IMR-90 (cell line): ENCODE results near the gene RAB43. TPM values are rescaled to one million over a fixed set of nuclear protein-coding genes. Genes with fewer than 3 reads are reported as not detected.

Source experiments
- ATAC-seq: fragments of 200-7000 bp; cut with Tn5 transposase; 2 replicates; pipeline ENCODE4 v1.9.1; 2020; ENCODE audit warnings: low read depth, mild to moderate bottlenecking, moderate library complexity
- BruUV-seq: library from RNA; stranded (reverse); fragments of 400-500 nt; replicated peaks from 2 replicates; lab custom pipeline; 2021; lab: Mats Ljungman, UMichigan
- CTCF ChIA-PET: fragments of 300-600 bp; formaldehyde crosslinking; extraction: SDS; loops from one replicate; lab custom pipeline; 2021; ENCODE audit warnings: antibody characterized with exemption; lab: Yijun Ruan, JAX
- POLR2A ChIA-PET: fragments of 300-600 bp; sonication (Branson Sonifier 250); formaldehyde crosslinking; loops from one replicate; lab custom pipeline; 2022; ENCODE audit warnings: antibody characterized with exemption; ENCODE audit not compliant: unreplicated experiment; lab: Charles Lee
- DNase-seq: peaks from one replicate; pipeline ENCODE4 v3.0.0; 2013
- H2AFZ ChIP-seq: replicated peaks from 2 replicates; pipeline ENCODE3; 2013; ENCODE audit warnings: low read length, mild to moderate bottlenecking; ENCODE audit not compliant: poor library complexity
- H2AK5ac ChIP-seq: 2 replicates; pipeline ENCODE4 v1.6.1; 2013; ENCODE audit warnings: low read depth, low read length, inconsistent platforms
- H2AK9ac ChIP-seq: replicated peaks from 2 replicates; pipeline ENCODE3; 2013; ENCODE audit warnings: mild to moderate bottlenecking, low read depth, low read length, moderate library complexity; ENCODE audit not compliant: poor library complexity
- H2BK120ac ChIP-seq: 2 replicates; pipeline ENCODE4 v1.6.1; 2013; ENCODE audit warnings: low read depth, low read length, inconsistent platforms
- H2BK15ac ChIP-seq: 3 replicates; pipeline ENCODE4 v1.6.1; 2013; ENCODE audit warnings: low read depth, low read length, inconsistent platforms
- H2BK20ac ChIP-seq: 2 replicates; pipeline ENCODE4 v1.6.1; 2013; ENCODE audit warnings: low read depth, mild to moderate bottlenecking, inconsistent platforms, low read length, moderate library complexity
- H2BK5ac ChIP-seq: 2 replicates; pipeline ENCODE4 v1.6.1; 2013; ENCODE audit warnings: mild to moderate bottlenecking, low read depth, low read length, inconsistent platforms; ENCODE audit not compliant: poor library complexity, severe bottlenecking
- H3K14ac ChIP-seq: replicated peaks from 2 replicates; pipeline ENCODE4 v1.6.1; 2013; ENCODE audit warnings: low read depth, low read length, inconsistent platforms
- H3K18ac ChIP-seq: 2 replicates; pipeline ENCODE4 v1.6.1; 2013; ENCODE audit warnings: low read depth, low read length, control low read depth
- H3K23ac ChIP-seq: 2 replicates; pipeline ENCODE4 v1.6.1; 2013; ENCODE audit warnings: low read depth, low read length, inconsistent platforms
- H3K27ac ChIP-seq: 2 replicates; pipeline ENCODE4 v1.5.1; 2013; ENCODE audit warnings: mild to moderate bottlenecking, control low read depth, low read length; ENCODE audit not compliant: insufficient read depth
- H3K27me3 ChIP-seq: 2 replicates; pipeline ENCODE4 v1.6.1; 2013; ENCODE audit warnings: low read length; ENCODE audit not compliant: control insufficient read depth, insufficient read depth
- H3K36me3 ChIP-seq: 2 replicates; pipeline ENCODE4 v1.6.1; 2013; ENCODE audit warnings: low read length, mixed read lengths; ENCODE audit not compliant: control insufficient read depth, insufficient read depth
- H3K4ac ChIP-seq: 2 replicates; pipeline ENCODE4 v1.6.1; 2013; ENCODE audit warnings: low read depth, low read length, inconsistent platforms
- H3K4me1 ChIP-seq: 2 replicates; pipeline ENCODE4 v1.6.1; 2013; ENCODE audit warnings: low read length, mixed read lengths; ENCODE audit not compliant: control insufficient read depth, insufficient read depth
- H3K4me2 ChIP-seq: 2 replicates; pipeline ENCODE4 v1.6.1; 2013; ENCODE audit warnings: low read depth, mild to moderate bottlenecking, control low read depth, low read length, moderate library complexity
- H3K4me3 ChIP-seq: 2 replicates; pipeline ENCODE4 v1.5.1; 2013; ENCODE audit warnings: low read depth, mild to moderate bottlenecking, control low read depth, low read length, moderate library complexity; ENCODE audit not compliant: insufficient read depth
- H3K56ac ChIP-seq: 2 replicates; pipeline ENCODE4 v1.6.1; 2013; ENCODE audit warnings: low read length, inconsistent platforms; ENCODE audit not compliant: insufficient read depth; ENCODE audit errors: extremely low read depth
- H3K79me1 ChIP-seq, 2 experiments: 2 replicates each; pipeline ENCODE4 v1.6.1; 2013; ENCODE audit warnings: low read length in 2 of 2, inconsistent platforms in 1 of 2, low read depth in 1 of 2
- H3K9ac ChIP-seq: 2 replicates; pipeline ENCODE4 v1.6.1; 2013; ENCODE audit warnings: low read depth, low read length, control low read depth
- H3K9me1 ChIP-seq: 2 replicates; pipeline ENCODE4 v1.6.1; 2013; ENCODE audit warnings: low read length, inconsistent platforms; ENCODE audit not compliant: insufficient read depth
- H3K9me3 ChIP-seq: 2 replicates; pipeline ENCODE4 v1.6.1; 2013; ENCODE audit warnings: low read length; ENCODE audit not compliant: control insufficient read depth, insufficient read depth
- H4K20me1 ChIP-seq: 2 replicates; pipeline ENCODE4 v1.6.1; 2013; ENCODE audit warnings: low read length, inconsistent platforms; ENCODE audit not compliant: insufficient read depth
- H4K5ac ChIP-seq: 2 replicates; pipeline ENCODE4 v1.6.1; 2013; ENCODE audit warnings: mild to moderate bottlenecking, low read depth, low read length, control low read depth
- H4K8ac ChIP-seq, 2 experiments: 2 replicates each; pipeline ENCODE4 v1.6.1; 2013; ENCODE audit warnings: low read depth in 2 of 2, low read length in 2 of 2, control low read depth in 1 of 2, inconsistent platforms in 1 of 2
- H4K91ac ChIP-seq: 2 replicates; pipeline ENCODE4 v1.6.1; 2013; ENCODE audit warnings: low read depth, low read length, inconsistent platforms; ENCODE audit not compliant: insufficient read depth
- BHLHE40 ChIP-seq: fragments of 150-350 bp; IDR thresholded peaks from 2 replicates; pipeline ENCODE4 v1.6.1; 2016; ENCODE audit warnings: mild to moderate bottlenecking, low read depth, low read length
- WGBS, 2 experiments: methylation state at CpG; one replicate each; pipeline versions ENCODE4 v1.1.5 to v1.1.7; 2013; ENCODE audit warnings: missing lambda C conversion rate in 2 of 2; ENCODE audit not compliant: insufficient read length in 1 of 2; ENCODE audit errors: extremely low coverage in 2 of 2; 5-methylcytosine and 5-hydroxymethylcytosine counted together
- dilution Hi-C: fragments of 300-500 bp; cut with HindIII; formaldehyde crosslinking; loops from one replicate; pipeline ENCODE4 v1.14.3; 2018; ENCODE audit warnings: low sequenced_read_pairs; ENCODE audit not compliant: unreplicated experiment
- in situ Hi-C: fragments of 300-500 bp; cut with MboI; formaldehyde crosslinking; loops from 3 replicates; pipeline ENCODE4 v1.14.3; 2019; ENCODE audit warnings: low sequenced_read_pairs, inconsistent platforms, mixed read lengths
- intact Hi-C: fragments of 100-400 bp; cut with micrococcal nuclease; formaldehyde crosslinking; loops from 2 replicates; pipeline ENCODE4 v1.10.0; 2022
- polyA plus RNA-seq, 3 experiments: library from polyadenylated mRNA; depleted of rRNA; stranded (reverse); fragments of >200 nt; gene quantifications; 2 replicates each; pipeline ENCODE4 v1.2.3, GENCODE V29; 2012; ENCODE audit warnings: low replicate concordance in 1 of 3
- total RNA-seq: library from RNA; depleted of rRNA; stranded (reverse); fragments of >200 nt; gene quantifications from 2 replicates; pipeline ENCODE4 v1.2.3, GENCODE V29; 2012

The RAB43 gene
- total and polyA plus RNA-seq, 2 of the 4 experiments (the other 2 are of a cell fraction), result 9.9 to 14.0 TPM

DNA sequence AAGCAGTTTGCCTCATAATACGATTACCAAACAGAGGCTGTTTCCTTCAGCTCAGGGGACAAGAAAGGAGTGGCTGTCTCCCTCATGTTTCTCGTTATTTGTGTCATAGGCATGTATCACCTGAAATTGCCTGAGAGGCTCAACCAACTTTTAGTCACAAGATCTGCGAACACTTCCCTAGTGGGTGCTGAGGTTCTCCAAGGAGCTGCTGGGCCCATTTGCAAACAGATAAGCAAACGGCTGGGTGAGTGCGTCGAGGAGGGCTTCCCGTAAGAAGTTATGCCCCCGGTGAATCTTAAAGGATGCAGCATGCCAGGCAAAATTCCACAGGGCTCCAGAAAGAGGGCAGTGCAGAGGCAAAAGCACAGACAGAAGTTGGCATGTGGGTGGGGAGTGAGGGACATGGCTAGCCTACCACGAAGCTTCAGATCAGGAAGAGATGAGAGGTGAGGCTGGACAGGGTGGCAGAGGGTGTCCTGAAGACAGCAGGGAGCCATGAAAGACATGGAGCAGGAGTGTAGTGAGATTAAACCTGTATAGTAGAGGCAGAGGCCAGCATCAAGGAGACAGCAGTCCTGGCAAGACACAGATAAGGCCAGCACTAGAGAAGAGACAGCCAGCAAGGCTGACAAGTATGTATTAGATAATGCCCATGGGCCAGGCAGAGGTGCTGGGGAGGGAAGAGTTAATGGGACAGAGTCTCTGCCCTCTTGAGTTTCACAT lies 65.0 kb downstream of the RAB43 start:
- no peak overlapping the region for H2BK5ac ChIP-seq
- no peak overlapping the region for H3K56ac ChIP-seq
- H3K27me3 ChIP-seq, result peaks cover 25% of the 10 kb centered on the region
- no peak overlapping the region for H3K4ac ChIP-seq
- no peak overlapping the region for H3K18ac ChIP-seq
- 47% methylated on average over 6 of the region's 9 CpGs; no CpG with 5 or more reads in 1 of the 2 experiments for WGBS, 2 experiments
- no peak overlapping the region for H2AFZ ChIP-seq
- POLR2A ChIA-PET, result no interaction called here
- TF ChIP-seq BHLHE40, result no peak
- no peak overlapping the region for H4K5ac ChIP-seq
- no peak overlapping the region for H4K8ac ChIP-seq
- dilution Hi-C loops (no loop called here), in situ Hi-C loops (loop anchor here (10.0 kb wide), 1 partner anchor 188 kb away; the partner anchor contains the start of gene COPG1), intact Hi-C loops (loop anchor here (10.0 kb wide), 1 partner anchor 58 kb away; no protein-coding TSS in a partner anchor)
- no peak for ATAC-seq
- H3K9ac ChIP-seq, result no peak overlapping the region
- H2BK20ac ChIP-seq, result no peak overlapping the region
- H3K4me1 ChIP-seq, result peaks cover 2% of the 10 kb centered on the region; the same call in 1 of the 2 replicates
- H4K20me1 ChIP-seq, result no peaks in the 10 kb centered on the region
- no peak overlapping the region for H3K23ac ChIP-seq
- H3K9me1 ChIP-seq, result no peaks in the 10 kb centered on the region
- no peaks in the 10 kb centered on the region for H3K9me3 ChIP-seq
- no TSS peak for BruUV-seq
- H3K4me2 ChIP-seq, result no peak overlapping the region
- H3K4me3 ChIP-seq, result no peak overlapping the region
- CTCF ChIA-PET, result interaction anchor here (0.8 kb wide), 1 partner anchor 85 kb away, joined by 3 read pairs; no protein-coding TSS in a partner anchor
- no peak overlapping the region for H3K27ac ChIP-seq
- H2AK5ac ChIP-seq, result no peak overlapping the region
- no peak for DNase-seq
- no peaks in the 10 kb centered on the region for H3K36me3 ChIP-seq
- no peak overlapping the region for H2AK9ac ChIP-seq
- no peak overlapping the region for H2BK15ac ChIP-seq
- H2BK120ac ChIP-seq, result no peak overlapping the region
- no peaks in the 10 kb centered on the region for H3K79me1 ChIP-seq
- no peak overlapping the region for H4K91ac ChIP-seq
- no peak overlapping the region for H3K14ac ChIP-seq
